Skeletal muscle satellite cell (primary cell): ENCODE results near the gene HSP90B1. TPM values are rescaled to one million over a fixed set of nuclear protein-coding genes. Genes with fewer than 3 reads are reported as not detected.

Source experiments
- H3K27me3 ChIP-seq: 2 replicates; pipeline ENCODE4 v1.7.0; 2013; ENCODE audit warnings: low read length; ENCODE audit not compliant: control insufficient read depth, insufficient read depth
- H3K36me3 ChIP-seq: 2 replicates; pipeline ENCODE4 v1.7.0; 2013; ENCODE audit warnings: mild to moderate bottlenecking, control low read depth, low read length; ENCODE audit not compliant: insufficient read depth
- H3K4me1 ChIP-seq: 2 replicates; pipeline ENCODE4 v1.7.0; 2013; ENCODE audit warnings: low read length; ENCODE audit not compliant: control insufficient read depth, insufficient read depth
- H3K4me2 ChIP-seq: 2 replicates; pipeline ENCODE4 v1.7.0; 2013; ENCODE audit warnings: mild to moderate bottlenecking, low read length
- H3K4me3 ChIP-seq: 2 replicates; pipeline ENCODE4 v1.7.0; 2013; ENCODE audit warnings: low read length
- H3K9ac ChIP-seq: 2 replicates; pipeline ENCODE4 v1.7.0; 2013; ENCODE audit warnings: mild to moderate bottlenecking, low read depth, low read length, moderate library complexity
- H3K9me3 ChIP-seq: replicated peaks from 2 replicates; pipeline ENCODE4 v1.7.0; 2013; ENCODE audit warnings: mild to moderate bottlenecking, control low read depth, low read length
- total RNA-seq: library from RNA; depleted of rRNA; stranded (reverse); fragments of >200 nt; gene quantifications from 2 replicates; pipeline ENCODE4 v1.2.3, GENCODE V29; 2012; rRNA removed

The HSP90B1 gene
- total RNA-seq = 509 and 517 TPM in 2 replicates

DNA sequence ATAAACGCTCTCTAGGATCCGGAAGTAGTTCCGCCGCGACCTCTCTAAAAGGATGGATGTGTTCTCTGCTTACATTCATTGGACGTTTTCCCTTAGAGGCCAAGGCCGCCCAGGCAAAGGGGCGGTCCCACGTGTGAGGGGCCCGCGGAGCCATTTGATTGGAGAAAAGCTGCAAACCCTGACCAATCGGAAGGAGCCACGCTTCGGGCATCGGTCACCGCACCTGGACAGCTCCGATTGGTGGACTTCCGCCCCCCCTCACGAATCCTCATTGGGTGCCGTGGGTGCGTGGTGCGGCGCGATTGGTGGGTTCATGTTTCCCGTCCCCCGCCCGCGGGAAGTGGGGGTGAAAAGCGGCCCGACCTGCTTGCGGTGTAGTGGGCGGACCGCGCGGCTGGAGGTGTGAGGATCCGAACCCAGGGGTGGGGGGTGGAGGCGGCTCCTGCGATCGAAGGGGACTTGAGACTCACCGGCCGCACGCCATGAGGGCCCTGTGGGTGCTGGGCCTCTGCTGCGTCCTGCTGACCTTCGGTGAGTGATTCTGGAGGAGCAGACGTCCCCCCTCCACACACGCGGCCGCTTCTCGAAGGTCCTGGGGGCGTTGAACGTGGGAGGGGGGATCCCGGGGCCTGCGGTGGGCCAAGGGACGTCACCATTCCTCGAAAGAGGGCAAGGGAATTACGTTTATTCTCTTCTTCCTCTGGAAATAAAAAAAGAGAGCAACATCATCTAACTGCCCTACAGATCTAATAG is at the start of gene HSP90B1:
Gene HSP90B1, plus strand, starts transcription at position 377 of the 753 bp plus-strand sequence. Its CDS starts 106 bp downstream, at position 483.
- Histone ChIP-seq H3K27me3 (no peaks in the 10 kb centered on the region), H3K36me3 (peaks cover 32% of the 10 kb centered on the region), H3K9me3 (no peaks in the 10 kb centered on the region), H3K9ac (peak within 1 kb of the TSS; percentile 95), H3K4me3 (peak within 1 kb of the TSS; percentile 94), H3K4me1 (peaks cover 28% of the 10 kb centered on the region), H3K4me2 (peak within 1 kb of the TSS; percentile 87)

DNA sequence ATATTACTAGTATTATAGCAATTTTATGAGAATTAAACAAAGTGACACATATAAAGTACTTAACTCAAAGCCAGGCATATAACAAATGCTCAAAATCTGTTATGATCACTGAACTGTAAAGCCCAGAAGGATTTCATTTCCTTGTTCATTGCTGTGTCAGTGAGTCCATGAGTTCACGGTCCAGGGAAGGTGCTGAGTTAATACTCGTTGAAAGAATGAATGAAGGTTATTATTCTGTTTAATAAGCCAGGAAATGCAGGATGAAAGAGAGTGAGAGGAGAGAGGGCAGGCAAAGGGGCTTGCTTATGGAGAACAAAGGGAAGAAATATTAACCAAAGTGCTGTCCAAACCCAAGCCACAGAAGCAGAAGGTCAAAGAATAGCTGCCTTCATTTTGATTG is 48.9 kb upstream of the HSP90B1 start:
- H3K9ac ChIP-seq = no peak overlapping the region
- H3K36me3 ChIP-seq = no peaks in the 10 kb centered on the region
- no peaks in the 10 kb centered on the region for H3K4me1 ChIP-seq
- no peaks in the 10 kb centered on the region for H3K27me3 ChIP-seq
- H3K9me3 ChIP-seq = no peaks in the 10 kb centered on the region
- no peak overlapping the region for H3K4me2 ChIP-seq
- no peak overlapping the region for H3K4me3 ChIP-seq

DNA sequence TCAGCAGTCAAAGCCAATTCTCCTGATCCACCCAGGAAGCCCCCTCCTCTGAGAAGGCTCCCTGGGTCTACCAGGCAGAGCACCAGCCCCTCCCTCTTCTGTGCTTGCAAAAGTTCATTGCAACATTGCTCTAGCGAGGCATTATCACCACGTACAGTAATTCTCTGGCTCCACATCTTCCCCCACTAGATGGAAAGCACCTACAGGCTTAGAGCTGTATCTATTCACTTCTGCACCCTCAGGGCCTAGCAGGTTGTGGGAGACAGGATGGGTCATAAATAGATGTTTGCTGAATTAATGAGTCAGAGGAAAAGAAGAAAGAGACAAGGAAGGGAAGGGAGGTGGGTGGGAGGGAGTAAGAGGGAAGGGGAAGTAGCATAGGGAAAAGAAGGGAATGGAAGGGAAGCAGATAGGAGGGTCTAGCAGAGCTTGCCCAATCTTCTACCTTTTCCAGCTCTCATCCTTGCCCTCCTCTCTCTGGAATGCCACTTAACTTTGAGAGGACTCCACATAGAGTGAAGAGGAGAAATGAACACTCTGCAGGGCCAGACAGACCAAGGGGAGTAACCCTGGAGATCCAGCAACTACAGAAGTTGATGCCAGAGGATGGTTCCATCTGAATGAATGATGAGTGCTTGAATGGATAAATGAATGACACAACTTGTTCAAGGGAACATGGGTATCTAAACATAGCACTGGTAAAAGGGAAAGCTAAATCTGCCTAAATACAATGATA is 47.2 kb upstream of the HSP90B1 start:
- H3K9me3 ChIP-seq = no peaks in the 10 kb centered on the region
- no peak overlapping the region for H3K4me3 ChIP-seq
- no peaks in the 10 kb centered on the region for H3K27me3 ChIP-seq
- no peak overlapping the region for H3K4me2 ChIP-seq
- no peaks in the 10 kb centered on the region for H3K36me3 ChIP-seq
- no peaks in the 10 kb centered on the region for H3K4me1 ChIP-seq
- H3K9ac ChIP-seq = no peak overlapping the region

DNA sequence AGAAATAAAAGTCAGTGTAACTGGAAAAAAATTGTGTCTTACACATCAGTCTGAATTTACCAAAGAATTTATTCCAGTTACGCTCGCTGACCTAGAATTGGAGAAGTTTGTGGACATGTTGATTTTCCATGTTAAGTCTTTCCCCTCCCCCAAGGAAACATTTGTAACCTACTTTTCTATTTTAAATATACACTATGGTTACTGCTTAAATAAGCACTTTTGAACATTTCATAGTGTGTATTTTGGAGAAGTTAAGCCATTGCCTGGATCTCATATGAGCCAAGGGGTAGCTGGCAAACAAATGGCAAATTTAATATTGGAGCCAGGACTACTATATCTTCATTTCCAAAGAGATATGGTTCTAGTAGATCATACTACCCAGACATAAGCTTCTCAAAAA is 46.3 kb upstream of the HSP90B1 start:
- H3K4me1 ChIP-seq = no peaks in the 10 kb centered on the region
- H3K27me3 ChIP-seq = no peaks in the 10 kb centered on the region
- H3K9me3 ChIP-seq = no peaks in the 10 kb centered on the region
- H3K9ac ChIP-seq = no peak overlapping the region
- no peak overlapping the region for H3K4me2 ChIP-seq
- H3K36me3 ChIP-seq = no peaks in the 10 kb centered on the region
- no peak overlapping the region for H3K4me3 ChIP-seq

DNA sequence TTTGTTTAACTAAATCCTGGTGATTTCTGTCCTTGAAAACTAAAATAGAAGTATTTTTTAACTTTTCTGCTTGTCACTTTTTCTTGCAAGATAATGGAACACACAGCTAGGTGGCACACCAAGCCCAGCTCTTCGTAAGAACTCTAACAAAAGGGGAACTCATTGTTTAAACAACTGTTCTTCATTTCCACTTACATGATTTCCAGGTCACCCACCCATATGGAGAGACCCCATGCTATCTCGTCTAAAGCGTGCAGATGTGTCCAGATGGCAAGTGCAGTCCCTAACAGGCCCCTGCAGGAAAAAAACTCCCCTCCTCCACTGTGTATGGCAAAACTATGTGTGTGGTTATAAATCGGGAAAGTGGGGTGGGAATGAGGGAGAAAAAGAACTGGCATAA is 45.9 kb upstream of the HSP90B1 start:
- H3K4me3 ChIP-seq = no peak overlapping the region
- no peaks in the 10 kb centered on the region for H3K4me1 ChIP-seq
- H3K36me3 ChIP-seq = no peaks in the 10 kb centered on the region
- no peak overlapping the region for H3K4me2 ChIP-seq
- no peaks in the 10 kb centered on the region for H3K27me3 ChIP-seq
- no peaks in the 10 kb centered on the region for H3K9me3 ChIP-seq
- H3K9ac ChIP-seq = no peak overlapping the region

DNA sequence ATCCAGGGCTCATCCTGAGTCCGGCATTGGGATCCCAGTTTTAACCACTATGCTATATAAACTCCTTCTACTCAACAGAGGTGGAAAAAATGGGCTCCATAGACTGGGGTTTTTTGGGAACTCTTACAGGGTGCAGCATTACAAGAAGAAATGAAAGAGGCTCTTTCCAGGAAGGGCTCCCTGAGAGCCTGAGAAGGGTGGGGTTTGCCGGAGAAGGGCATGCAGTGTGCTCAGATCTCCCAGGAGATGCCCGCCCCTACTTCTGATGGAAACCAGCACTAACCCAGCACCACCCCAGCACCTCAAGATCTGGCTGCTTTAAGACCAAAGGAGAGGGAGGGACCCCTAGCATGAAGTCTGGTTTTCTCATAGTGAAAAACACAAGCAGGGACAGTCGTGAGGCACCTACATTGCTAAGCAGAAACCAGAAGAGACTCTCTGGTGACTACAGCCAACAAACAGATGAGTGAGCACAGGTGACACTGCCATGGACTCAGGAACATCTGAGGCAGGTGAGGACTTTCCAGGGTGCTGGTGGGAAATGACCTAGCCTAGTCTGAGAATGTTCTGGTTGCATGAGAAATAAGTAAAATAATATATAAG is 43.9 kb upstream of the HSP90B1 start:
- Histone ChIP-seq H3K4me2 (no peak overlapping the region), H3K9ac (no peak overlapping the region), H3K36me3 (no peaks in the 10 kb centered on the region), H3K27me3 (no peaks in the 10 kb centered on the region), H3K9me3 (no peaks in the 10 kb centered on the region), H3K4me3 (no peak overlapping the region), H3K4me1 (no peaks in the 10 kb centered on the region)

DNA sequence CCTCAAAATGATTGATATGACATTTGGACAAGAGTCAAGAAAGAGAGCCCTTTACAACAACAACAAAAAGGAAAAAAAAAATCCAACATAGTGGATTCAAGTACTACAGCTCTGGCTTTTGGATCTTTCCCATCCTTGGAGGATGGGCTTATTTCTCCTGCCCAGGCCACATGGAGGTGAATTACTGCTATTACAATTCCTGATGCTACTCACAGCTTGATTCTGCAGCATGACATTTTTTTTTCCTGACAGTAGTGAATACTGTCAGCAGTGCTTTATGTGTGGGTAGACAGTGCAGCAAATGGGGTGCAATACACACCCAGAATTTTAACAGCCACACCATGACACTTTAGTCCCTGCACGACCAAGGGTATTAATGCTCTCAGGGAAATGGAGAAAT is 42.5 kb upstream of the HSP90B1 start:
- H3K4me2 ChIP-seq = no peak overlapping the region
- no peak overlapping the region for H3K9ac ChIP-seq
- no peaks in the 10 kb centered on the region for H3K27me3 ChIP-seq
- no peak overlapping the region for H3K4me3 ChIP-seq
- H3K36me3 ChIP-seq = no peaks in the 10 kb centered on the region
- no peaks in the 10 kb centered on the region for H3K9me3 ChIP-seq
- no peaks in the 10 kb centered on the region for H3K4me1 ChIP-seq

DNA sequence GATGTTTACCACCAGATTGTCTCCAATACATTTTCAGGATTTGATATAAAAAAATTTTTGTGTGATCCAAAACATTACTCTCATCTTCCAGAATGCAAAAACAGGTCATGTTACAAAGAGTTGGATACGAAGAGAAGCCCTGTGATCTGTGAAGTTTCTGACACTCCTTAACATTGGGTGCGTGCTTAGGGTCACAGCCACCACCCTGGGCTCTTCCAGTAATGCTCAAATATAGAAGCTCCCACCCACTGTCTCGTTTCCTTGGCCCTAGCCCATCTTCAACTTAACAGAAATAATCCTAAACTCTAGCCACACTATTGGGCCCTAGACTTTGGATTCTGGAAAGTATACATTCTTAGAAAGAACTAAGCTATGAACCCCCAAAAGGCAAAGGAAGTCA is 32.9 kb upstream of the HSP90B1 start:
- Histone ChIP-seq H3K9me3 (no peaks in the 10 kb centered on the region), H3K4me3 (no peak overlapping the region), H3K4me1 (no peaks in the 10 kb centered on the region), H3K9ac (no peak overlapping the region), H3K4me2 (no peak overlapping the region), H3K36me3 (no peaks in the 10 kb centered on the region), H3K27me3 (peaks cover 13% of the 10 kb centered on the region)

DNA sequence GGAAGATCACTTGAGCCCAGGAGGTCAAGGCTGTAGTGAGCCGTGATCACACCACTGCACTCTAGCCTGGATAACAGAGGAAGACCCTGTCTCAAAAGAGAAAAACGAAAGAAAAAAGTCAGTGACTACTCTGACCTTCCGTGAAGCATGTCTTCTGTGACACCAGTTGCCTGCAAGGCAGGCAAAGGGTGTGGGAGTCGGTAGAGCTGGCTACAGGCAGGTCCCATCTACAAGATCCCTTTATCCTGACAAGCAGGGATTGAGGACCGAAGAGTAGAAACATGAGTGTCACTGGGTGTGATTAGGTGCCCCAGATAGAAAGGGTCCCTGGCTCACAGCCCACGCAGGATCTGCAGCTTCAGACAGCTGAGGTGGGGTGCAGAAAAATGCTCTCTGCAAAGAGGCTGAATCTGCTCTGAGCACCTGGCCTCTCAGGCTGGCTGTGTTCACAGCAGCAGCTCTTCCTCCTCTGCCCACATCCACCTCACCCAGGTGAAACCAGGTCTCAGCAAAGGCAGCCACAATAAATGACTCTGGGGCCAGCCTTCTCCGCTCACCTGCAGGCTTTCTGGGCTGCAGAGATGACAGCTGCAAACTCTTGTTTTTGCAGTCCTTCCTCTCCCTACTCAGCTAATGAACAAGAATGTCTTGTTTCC is 28.6 kb upstream of the HSP90B1 start:
- Histone ChIP-seq H3K9ac (no peak overlapping the region), H3K4me3 (no peak overlapping the region), H3K27me3 (peaks cover 13% of the 10 kb centered on the region), H3K9me3 (no peaks in the 10 kb centered on the region), H3K36me3 (no peaks in the 10 kb centered on the region), H3K4me1 (no peaks in the 10 kb centered on the region), H3K4me2 (no peak overlapping the region)

DNA sequence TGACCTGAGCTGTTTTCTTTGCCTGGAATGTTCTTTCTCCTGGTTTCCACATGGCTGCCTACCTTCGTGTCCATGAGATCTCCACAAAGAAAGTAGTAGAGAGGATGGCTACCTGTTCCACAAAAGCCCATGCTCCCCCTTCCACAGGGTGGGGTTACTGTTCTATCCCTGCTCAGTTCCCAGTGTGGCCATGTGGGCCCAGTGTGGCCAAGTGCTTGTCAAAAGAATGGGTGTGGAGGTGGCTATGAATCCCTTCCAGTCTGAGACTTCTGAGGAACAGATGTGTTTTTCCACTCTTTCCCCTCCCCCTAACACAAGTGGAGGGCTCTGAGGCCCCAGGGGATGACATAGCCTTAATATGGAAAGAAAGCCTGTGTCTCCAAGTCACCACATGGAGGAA is 26.2 kb upstream of the HSP90B1 start:
- Histone ChIP-seq H3K9ac (no peak overlapping the region), H3K27me3 (peaks cover 9% of the 10 kb centered on the region), H3K4me2 (no peak overlapping the region), H3K4me3 (no peak overlapping the region), H3K9me3 (no peaks in the 10 kb centered on the region), H3K36me3 (no peaks in the 10 kb centered on the region), H3K4me1 (peaks cover 6% of the 10 kb centered on the region)

DNA sequence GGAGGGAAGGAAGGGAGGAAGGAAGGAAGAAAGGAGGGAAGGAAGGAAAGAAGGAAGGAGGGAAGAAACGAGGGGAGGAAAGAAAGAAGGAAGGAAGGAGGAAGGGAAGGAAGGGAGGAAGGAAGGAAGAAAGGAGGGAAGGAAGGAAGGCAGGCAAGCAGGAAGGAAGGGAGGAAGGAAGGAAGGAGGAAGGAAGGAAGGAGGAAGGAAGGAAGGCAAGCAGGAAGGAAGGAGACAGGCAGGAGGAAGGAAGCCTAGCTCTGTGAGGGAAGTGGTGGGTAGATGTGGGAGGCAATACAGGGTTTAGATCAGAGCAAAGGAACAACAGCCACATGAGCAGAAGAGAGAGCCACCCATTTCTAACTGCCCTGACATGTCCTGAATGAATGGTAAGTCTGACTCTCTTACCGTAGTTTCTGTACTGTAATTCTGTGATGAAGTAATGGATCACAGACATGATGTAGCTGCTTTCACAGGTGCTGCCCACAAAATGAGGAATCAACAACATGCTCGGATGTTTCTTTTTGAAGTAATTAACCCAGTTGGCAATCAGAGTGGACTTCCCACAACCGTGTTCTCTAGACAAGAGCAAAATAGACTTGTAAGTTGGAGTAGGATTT is 24.4 kb upstream of the HSP90B1 start:
- H3K4me3 ChIP-seq = no peak overlapping the region
- no peaks in the 10 kb centered on the region for H3K36me3 ChIP-seq
- H3K9ac ChIP-seq = no peak overlapping the region
- peaks cover 13% of the 10 kb centered on the region for H3K4me1 ChIP-seq
- H3K9me3 ChIP-seq = no peaks in the 10 kb centered on the region
- H3K4me2 ChIP-seq = no peak overlapping the region
- H3K27me3 ChIP-seq = peaks cover 9% of the 10 kb centered on the region
